ENCODE measurements around the gene ERC1. TPM values are rescaled to one million over a fixed set of nuclear protein-coding genes. Genes with fewer than 3 reads are reported as not detected.

ERC1 gene
- total and polyA plus RNA-seq, 2 donors (not counting 3 experiments of a cell fraction or from before 2014, with no cell fraction given), result 11.7 to 66.1 TPM

- no peak overlapping the region for H2AFZ ChIP-seq (ENCODE audit: low read depth, low read length)
- no peak overlapping the region for H3K27ac ChIP-seq (ENCODE audit: insufficient read depth, low read depth, low read length)
- H3K4me3 ChIP-seq (replicated peaks in 1 of 3; ENCODE audit: insufficient read depth in 1 of 3, low read depth in 1 of 3, low read length in 3 of 3), result no peak overlapping the region
- no peak overlapping the region for H3K4me2 ChIP-seq (ENCODE audit: insufficient read depth, low read length)
- intact Hi-C loops (cut with micrococcal nuclease) (no loop called here), dilution Hi-C loops (cut with MboI; ENCODE audit: extremely low pct_ligation_motif_present, low sequenced_read_pairs) (no loop called here)
- ChIA-PET CTCF (interaction anchor here (0.6 to 1.0 kb wide), 2 partner anchors 158 to 212 kb away, joined by 3 to 4 read pairs; no protein-coding TSS in a partner anchor), POLR2A (no interaction called here)
- BruUV-seq (replicated peaks), result no TSS peak
- H3K9ac ChIP-seq (replicated peaks; ENCODE audit: extremely low read depth, insufficient read depth, low read length), result no peak overlapping the region
- FAIRE-seq (no peak), DNase-seq (ENCODE audit: low read depth, low spot score) (no peak)
- H3K27me3 ChIP-seq (ENCODE audit: control insufficient read depth in 2 of 2, insufficient read depth in 2 of 2, low read length in 2 of 2), result no peaks in the 10 kb centered on the region
- H3K4me1 ChIP-seq (ENCODE audit: control insufficient read depth, extremely low read depth, insufficient read depth, low read length), result no peaks in the 10 kb centered on the region
- H3K9me1 ChIP-seq (replicated peaks; ENCODE audit: control insufficient read depth, extremely low read depth, insufficient read depth, low read length), result no peaks in the 10 kb centered on the region
- H3K79me2 ChIP-seq (ENCODE audit: control insufficient read depth, insufficient read depth, low read length), result no peaks in the 10 kb centered on the region
- TF ChIP-seq, protein P1, sequence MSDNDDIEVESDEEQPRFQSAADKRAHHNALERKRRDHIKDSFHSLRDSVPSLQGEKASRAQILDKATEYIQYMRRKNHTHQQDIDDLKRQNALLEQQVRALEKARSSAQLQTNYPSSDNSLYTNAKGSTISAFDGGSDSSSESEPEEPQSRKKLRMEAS (IDR thresholded peaks at IDR 0.05; ENCODE audit: insufficient read depth, insufficient read length), result no peak
- TF ChIP-seq FOS (IDR thresholded peaks at IDR 0.05; ENCODE audit: borderline replicate concordance, insufficient read depth, low read length) (no peak), CTCF (IDR thresholded peaks at IDR 0.05; ENCODE audit: extremely low read depth in 1 of 2, insufficient read depth in 1 of 2, low read depth in 1 of 2, low read length in 2 of 2) (no peak), GATA2 (IDR thresholded peaks at IDR 0.05; ENCODE audit: insufficient read depth, insufficient read length, low read depth, low read length) (no peak), MYC (IDR thresholded peaks at IDR 0.05; ENCODE audit: low read depth, low read length) (no peak), EZH2 (IDR thresholded peaks at IDR 0.05; ENCODE audit: borderline replicate concordance, low read depth, low read length, severe bottlenecking) (no peak), POLR2AphosphoS5 (IDR thresholded peaks at IDR 0.05; ENCODE audit: insufficient read depth, low read depth, low read length) (no peak), JUN (IDR thresholded peaks at IDR 0.05; ENCODE audit: borderline replicate concordance, insufficient read depth, insufficient read length, low read depth) (no peak)
- H3K9me3 ChIP-seq (replicated peaks; ENCODE audit: control insufficient read depth, insufficient read depth, low read length), result no peaks in the 10 kb centered on the region
- no peaks in the 10 kb centered on the region for H4K20me1 ChIP-seq (replicated peaks; ENCODE audit: control insufficient read depth, extremely low read depth, insufficient read depth, low read length)
- H3K36me3 ChIP-seq (ENCODE audit: control insufficient read depth in 2 of 2, extremely low read depth in 1 of 2, insufficient read depth in 2 of 2, low read length in 2 of 2), result no peaks in the 10 kb centered on the region
Measured at GRCh38 chr12:1329784-1330476, 338.9 kb downstream of the ERC1 start.
